Measurements from ENCODE around the gene FDPS. TPM values are rescaled to one million over a fixed set of nuclear protein-coding genes. Genes with fewer than 3 reads are reported as not detected.

The FDPS gene
- total RNA-seq, 1 experiment from 2014 or later: 269 TPM

- intact Hi-C loops (cut with micrococcal nuclease): loop anchor here (1.0 to 10.0 kb wide), 3 partner anchors 75 to 267 kb away; partner anchors contain the start of genes KRTCAP2 and TRIM46
- H3K9ac ChIP-seq (ENCODE audit: low read length): peak overlapping the region; percentile 87
- RAD21 ChIA-PET (ENCODE audit: low non-redundant PET in 1 of 2, low total read pairs in 2 of 2, uncharacterized antibody in 2 of 2, unreplicated experiment in 2 of 2): interaction anchor here in 1 of 2 experiments (0.6 kb wide), 1 partner anchor 53 kb away, joined by 3 read pairs; no protein-coding TSS in a partner anchor
- TF ChIP-seq CTCF (IDR thresholded peaks at IDR 0.05 in 2 of 3, conservative IDR thresholded peaks at IDR 0.05 in 1 of 3; ENCODE audit: borderline replicate concordance in 1 of 3, insufficient read depth in 1 of 3, low read depth in 2 of 3, low read length in 2 of 3) (peak in 2 of 3 experiments; percentile 61 to 65; a peak in 4 of 6 replicates), TCF7L2 (IDR thresholded peaks at IDR 0.05; ENCODE audit: borderline replicate concordance, extremely low read depth, insufficient read depth, insufficient read length) (no peak)
- no peaks in the 10 kb centered on the region for H3K9me2 ChIP-seq (ENCODE audit: insufficient read depth)
- peaks cover 15 to 25% of the 10 kb centered on the region in 2 experiments for H3K4me1 ChIP-seq (ENCODE audit: control insufficient read depth in 1 of 2, insufficient read depth in 2 of 2, low read length in 2 of 2)
- H3K4me2 ChIP-seq (ENCODE audit: low read length): peak overlapping the region; percentile 100
- ATAC-seq: peak; percentile 41
- POLR2A ChIA-PET: interaction anchor here (1.2 to 1.6 kb wide), 3 partner anchors 17 to 74 kb away, joined by 3 to 11 read pairs (median 5); partner anchors contain the start of genes CLK2 and FDPS
- H4K20me1 ChIP-seq (ENCODE audit: insufficient read depth): no peaks in the 10 kb centered on the region
- DNase-seq (ENCODE audit: low read depth, low spot score): peak; percentile 44
- H3K27ac ChIP-seq (ENCODE audit: low read depth, low read length): peak overlapping the region; percentile 96
- H3K4me3 ChIP-seq (replicated peaks in 1 of 2; ENCODE audit: low read depth in 1 of 2, low read length in 2 of 2): peak overlapping the region; percentile 83 to 96
- TSS peak; percentile 54 for BruUV-seq (replicated peaks)
- no peak overlapping the region for H2AFZ ChIP-seq (ENCODE audit: low read depth, low read length, poor library complexity, severe bottlenecking)
- no peaks in the 10 kb centered on the region for H3K27me3 ChIP-seq (ENCODE audit: insufficient read depth, low read length)
- H3K36me3 ChIP-seq (ENCODE audit: control insufficient read depth in 1 of 2, insufficient read depth in 2 of 2, low read length in 2 of 2): peaks cover 18 to 23% of the 10 kb centered on the region in 2 experiments; a peak in 3 of 4 replicates
- H3K9me3 ChIP-seq (ENCODE audit: control insufficient read depth in 1 of 2, insufficient read depth in 1 of 2, low read depth in 1 of 2, low read length in 2 of 2): no peaks in the 10 kb centered on the region
- CTCF ChIA-PET: interaction anchor here (0.7 to 3.9 kb wide), 4 partner anchors 47 to 149 kb away, joined by 3 to 44 read pairs (median 6); no protein-coding TSS in a partner anchor
- peaks cover 39% of the 10 kb centered on the region; the same call in 1 of the 2 replicates for H3K79me2 ChIP-seq (ENCODE audit: insufficient read depth, low read length)
Observed at GRCh38 chr1:155324717-155325602, 16.3 kb downstream of the FDPS start.

GRCh38 chr1:155325603-155325893, 16.9 kb downstream of the FDPS start:
- ATAC-seq: no peak
- no peak for DNase-seq (ENCODE audit: low read depth, low spot score)
- Histone ChIP-seq H3K9ac (ENCODE audit: low read length) (peak overlapping the region; percentile 87), H2AFZ (ENCODE audit: low read depth, low read length, poor library complexity, severe bottlenecking) (no peak overlapping the region), H3K36me3 (ENCODE audit: control insufficient read depth in 1 of 2, insufficient read depth in 2 of 2, low read length in 2 of 2) (peaks cover 18 to 21% of the 10 kb centered on the region in 2 experiments; a peak in 3 of 4 replicates), H4K20me1 (ENCODE audit: insufficient read depth) (no peaks in the 10 kb centered on the region), H3K9me2 (ENCODE audit: insufficient read depth) (no peaks in the 10 kb centered on the region), H3K27ac (ENCODE audit: low read depth, low read length) (peak overlapping the region; percentile 96), H3K27me3 (ENCODE audit: insufficient read depth, low read length) (no peaks in the 10 kb centered on the region), H3K79me2 (ENCODE audit: insufficient read depth, low read length) (peaks cover 39% of the 10 kb centered on the region; the same call in 1 of the 2 replicates), H3K4me2 (ENCODE audit: low read length) (peak overlapping the region; percentile 100), H3K4me3 (replicated peaks in 1 of 2; ENCODE audit: low read depth in 1 of 2, low read length in 2 of 2) (peak overlapping the region; percentile 83 to 96), H3K4me1 (ENCODE audit: control insufficient read depth in 1 of 2, insufficient read depth in 2 of 2, low read length in 2 of 2) (peaks cover 15 to 25% of the 10 kb centered on the region in 2 experiments), H3K9me3 (ENCODE audit: control insufficient read depth in 1 of 2, insufficient read depth in 1 of 2, low read depth in 1 of 2, low read length in 2 of 2) (no peaks in the 10 kb centered on the region)
- no peak for TF ChIP-seq JUND (IDR thresholded peaks at IDR 0.05)
- no peak for TF ChIP-seq SIN3A (IDR thresholded peaks at IDR 0.05; ENCODE audit: low read depth)
- ChIA-PET POLR2A (interaction anchor here (1.2 kb wide), 1 partner anchor 74 kb away, joined by 3 read pairs; no protein-coding TSS in a partner anchor), CTCF (interaction anchor here (1.0 to 3.9 kb wide), 2 partner anchors 47 to 75 kb away, joined by 5 to 44 read pairs; no protein-coding TSS in a partner anchor), RAD21 (ENCODE audit: low non-redundant PET in 1 of 2, low total read pairs in 2 of 2, uncharacterized antibody in 2 of 2, unreplicated experiment in 2 of 2) (no interaction called here)
- no TSS peak for BruUV-seq (replicated peaks)
- intact Hi-C loops (cut with micrococcal nuclease): loop anchor here (10.0 kb wide), 1 partner anchor 151 kb away; the partner anchor contains the start of genes KRTCAP2 and TRIM46
